Anterior cingulate cortex (tissue), 58 donors: ENCODE data around the gene VSIG10L.

Experiments
- DNase-seq, 58 donors: peaks; one replicate each; lab custom pipeline; 2025; lab: John Stamatoyannopoulos, UW

The VSIG10L gene

GRCh38 chr19:51366389-51367254 lies 24.7 kb upstream of the VSIG10L start:
- peak; percentile 69 to 99 (median 96) for DNase-seq

GRCh38 chr19:51365965-51366388 lies 24.0 kb upstream of the VSIG10L start, which contains the start of gene ETFB:
Gene ETFB, minus strand, starts transcription at chr19:51366388. Its CDS starts 62 bp downstream, at chr19:51366326.
- peak in 1 of 58 donors; percentile 59 for DNase-seq

DNA sequence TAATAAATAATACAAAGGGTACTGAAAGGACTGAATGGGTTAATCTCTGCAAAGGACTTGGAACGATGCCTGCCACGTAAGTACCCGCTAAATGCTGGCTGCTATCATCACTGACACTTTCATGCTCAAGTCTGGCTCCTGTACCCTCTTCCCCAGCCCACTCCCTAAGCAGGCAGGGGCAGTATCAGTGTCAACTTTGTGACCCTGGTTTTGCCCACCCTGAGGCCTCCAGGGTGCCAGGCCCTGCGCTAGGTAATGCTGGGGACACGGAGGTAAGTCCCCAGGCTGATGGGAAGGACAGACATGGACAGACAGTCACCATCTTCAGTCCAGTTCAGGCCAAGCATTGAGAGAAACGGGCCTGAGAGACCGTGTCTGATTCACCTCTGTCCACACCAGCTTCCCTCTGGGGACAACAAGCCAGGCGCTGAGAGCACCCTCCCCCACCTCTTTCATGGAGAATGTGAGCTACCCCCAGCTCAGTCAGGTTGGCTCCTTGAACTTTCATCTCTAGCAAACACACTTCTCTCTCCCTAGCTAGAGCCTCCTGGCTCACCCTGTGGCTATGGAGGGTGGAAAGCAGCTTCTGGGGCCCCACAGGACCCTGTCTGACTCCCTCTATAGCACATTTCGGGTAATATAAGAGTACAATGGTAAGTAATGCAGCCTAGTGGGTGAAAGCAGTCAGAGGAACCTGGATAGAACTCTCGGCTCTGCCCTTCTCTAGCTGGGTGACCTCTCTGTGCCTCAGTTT lies 23.4 kb upstream of the VSIG10L start:
- DNase-seq, result peak in 16 of 58 donors; percentile 9 to 52 (median 32)

DNA sequence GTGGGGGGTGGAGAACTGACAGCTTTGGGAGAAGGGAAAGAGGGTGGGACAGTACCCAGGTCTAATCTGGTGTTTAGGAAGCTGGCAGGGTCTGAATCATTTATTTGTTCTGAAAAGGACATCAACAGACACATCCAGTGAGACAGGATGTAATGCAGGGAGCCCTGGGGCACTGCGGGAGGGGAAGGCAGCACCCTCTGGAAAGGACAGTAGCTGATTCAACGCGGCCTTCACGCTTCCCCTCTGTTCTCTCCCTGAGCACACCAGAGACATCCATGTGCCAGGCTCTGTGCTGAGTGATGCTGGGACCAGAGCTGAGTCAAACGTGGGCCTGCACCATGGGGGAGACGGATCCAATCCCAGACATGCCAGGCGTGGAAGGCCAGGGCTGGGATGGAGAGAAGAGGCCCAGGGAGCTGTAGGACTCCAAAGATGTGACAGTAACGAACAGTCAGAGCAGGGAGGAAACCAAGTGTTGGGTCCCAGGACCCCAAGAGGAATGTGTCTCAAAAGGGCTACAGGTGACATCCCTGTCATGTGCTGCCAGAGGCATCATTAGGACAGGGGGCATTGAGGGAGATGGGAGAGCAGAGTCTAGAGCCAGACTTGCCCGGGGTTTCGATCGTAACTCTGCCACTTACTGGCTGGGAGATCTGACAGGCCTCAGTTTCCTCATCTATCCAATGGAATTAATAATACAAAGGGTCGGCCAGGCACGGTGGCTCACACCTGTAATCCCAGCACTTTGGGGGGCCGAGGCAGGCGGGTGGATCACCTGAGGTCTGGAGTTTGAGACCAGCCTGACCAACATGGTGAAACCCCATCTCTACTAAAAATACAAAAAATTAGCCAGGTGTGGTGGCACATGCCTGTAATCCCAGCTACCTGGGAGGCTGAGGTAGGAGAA lies 22.5 kb upstream of the VSIG10L start:
- DNase-seq, result peak in 18 of 58 donors; percentile 5 to 64 (median 38)

DNA sequence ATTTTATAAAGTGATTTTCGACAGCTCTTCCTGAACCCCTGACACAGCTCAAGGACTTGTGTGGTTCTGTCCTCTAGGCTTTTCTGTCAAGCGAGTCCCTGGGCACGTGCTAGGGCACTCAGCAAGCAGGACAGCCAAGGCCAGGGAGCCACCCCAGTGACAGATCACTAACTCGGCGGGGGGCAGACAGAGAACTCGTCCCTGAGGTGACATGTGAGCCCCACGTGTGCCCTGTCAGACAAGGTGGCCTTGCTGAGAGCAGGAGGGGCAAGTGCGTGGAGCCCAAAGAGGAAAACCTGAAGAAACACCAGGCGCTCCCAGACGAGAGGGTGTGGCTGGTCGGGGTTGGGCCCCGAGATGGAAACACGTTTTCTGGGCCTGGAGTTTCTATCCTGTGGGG lies 19.3 kb upstream of the VSIG10L start:
- no peak for DNase-seq

GRCh38 chr19:51359294-51359693 lies 17.4 kb upstream of the VSIG10L start:
- DNase-seq, result peak in 1 of 58 donors; percentile 5

DNA sequence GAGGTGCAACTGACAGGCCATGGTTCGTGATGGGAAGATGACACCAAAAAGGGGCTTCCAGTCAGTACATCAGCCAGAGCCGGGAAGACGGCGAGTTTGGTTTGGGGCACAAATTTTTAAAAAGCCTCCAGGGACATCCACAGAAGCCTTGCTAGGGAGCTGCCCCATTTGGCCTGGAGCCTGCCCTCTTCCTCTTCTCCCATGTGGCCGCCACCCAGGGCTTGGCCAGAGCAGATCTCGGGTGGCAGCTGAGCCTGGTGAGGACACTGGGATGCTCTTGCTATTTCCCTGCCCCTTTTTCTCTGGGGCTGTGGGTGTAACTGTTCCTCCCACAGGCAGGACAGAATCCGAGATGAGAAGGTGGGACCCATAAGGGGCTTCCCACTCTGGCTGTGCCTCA lies 16.0 kb upstream of the VSIG10L start:
- no peak for DNase-seq

DNA sequence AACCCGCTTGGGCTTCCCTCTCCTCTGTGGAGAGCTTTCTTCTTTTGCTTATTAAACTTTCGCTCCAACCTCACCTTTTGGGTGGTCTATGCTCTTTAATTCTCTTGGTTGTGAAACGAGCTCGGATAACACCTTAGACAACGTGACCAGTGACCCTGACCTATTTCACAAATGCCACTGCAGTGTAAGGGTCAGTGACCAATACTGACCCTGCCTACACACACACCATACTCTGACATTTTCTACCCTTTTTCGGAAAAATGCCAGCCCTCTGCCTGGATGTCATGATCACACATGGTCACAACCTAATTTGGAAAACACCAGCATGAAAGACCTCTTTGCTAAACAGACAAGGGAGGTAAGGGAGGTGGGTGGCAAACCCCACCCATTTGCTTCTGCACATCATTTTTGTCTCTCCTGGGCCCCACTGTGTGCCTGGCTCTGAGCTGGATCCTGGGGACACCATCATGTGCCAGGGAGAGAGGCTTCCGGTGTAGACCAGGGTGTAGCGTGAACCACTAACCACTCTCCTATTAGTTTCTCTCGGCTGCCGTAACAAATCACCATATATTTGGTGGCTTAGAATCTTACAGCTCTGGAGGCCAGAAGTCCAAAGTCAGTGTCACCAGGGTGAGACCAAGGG lies 14.3 kb upstream of the VSIG10L start:
- DNase-seq, result no peak

DNA sequence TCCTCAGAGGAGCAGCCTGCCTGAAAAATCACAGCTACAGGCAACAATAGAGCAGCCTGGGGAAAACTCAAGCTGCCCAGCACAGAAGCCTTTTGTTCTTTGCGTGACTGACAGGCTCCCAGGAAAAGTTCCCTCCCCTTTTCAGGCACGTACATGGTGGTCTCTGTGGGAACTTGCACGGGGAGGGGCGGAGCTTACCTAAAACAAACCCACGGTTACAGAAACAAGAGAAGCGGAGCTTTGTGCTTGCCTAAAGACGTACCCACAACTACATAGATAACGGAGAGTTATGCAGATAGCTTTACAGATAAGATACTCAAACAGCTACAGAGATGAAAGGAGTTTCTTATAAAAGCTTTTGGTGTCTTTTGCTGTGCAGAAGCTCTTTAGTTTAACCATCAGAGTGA lies 12.8 kb upstream of the VSIG10L start:
- peak in 32 of 58 donors; percentile 3 to 79 (median 34) for DNase-seq

GRCh38 chr19:51354103-51354741 lies 12.3 kb upstream of the VSIG10L start:
- peak in 2 of 58 donors; percentile 9 to 10 for DNase-seq

DNA sequence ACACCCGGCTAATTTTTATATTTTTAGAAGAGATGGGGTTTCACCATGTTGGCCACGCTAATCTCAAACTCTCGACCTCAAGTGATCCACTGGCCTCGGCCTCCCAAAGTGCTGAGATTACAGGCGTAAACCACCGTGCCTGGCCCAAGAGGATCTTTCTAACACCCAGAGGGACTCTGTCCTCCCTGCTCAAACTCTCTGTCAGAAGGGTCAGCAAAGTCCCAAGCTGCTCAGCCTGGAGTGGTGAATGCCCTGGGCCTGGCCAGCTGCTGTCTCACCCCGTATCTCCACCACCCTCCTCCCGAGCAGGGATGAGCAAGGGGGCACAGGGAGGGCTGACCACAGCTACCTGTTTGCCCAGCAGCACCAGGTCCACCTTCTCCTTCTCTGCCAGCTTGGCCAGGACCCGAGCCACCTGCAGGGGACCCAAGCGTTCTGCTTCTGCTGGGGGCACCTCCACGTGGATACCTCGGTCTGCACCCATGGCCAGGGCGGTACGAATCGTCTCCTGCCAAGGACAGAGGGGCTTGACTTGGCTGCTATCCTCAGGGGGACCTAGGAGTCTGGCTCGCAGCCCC lies 10.9 kb upstream of the VSIG10L start:
- no peak for DNase-seq

DNA sequence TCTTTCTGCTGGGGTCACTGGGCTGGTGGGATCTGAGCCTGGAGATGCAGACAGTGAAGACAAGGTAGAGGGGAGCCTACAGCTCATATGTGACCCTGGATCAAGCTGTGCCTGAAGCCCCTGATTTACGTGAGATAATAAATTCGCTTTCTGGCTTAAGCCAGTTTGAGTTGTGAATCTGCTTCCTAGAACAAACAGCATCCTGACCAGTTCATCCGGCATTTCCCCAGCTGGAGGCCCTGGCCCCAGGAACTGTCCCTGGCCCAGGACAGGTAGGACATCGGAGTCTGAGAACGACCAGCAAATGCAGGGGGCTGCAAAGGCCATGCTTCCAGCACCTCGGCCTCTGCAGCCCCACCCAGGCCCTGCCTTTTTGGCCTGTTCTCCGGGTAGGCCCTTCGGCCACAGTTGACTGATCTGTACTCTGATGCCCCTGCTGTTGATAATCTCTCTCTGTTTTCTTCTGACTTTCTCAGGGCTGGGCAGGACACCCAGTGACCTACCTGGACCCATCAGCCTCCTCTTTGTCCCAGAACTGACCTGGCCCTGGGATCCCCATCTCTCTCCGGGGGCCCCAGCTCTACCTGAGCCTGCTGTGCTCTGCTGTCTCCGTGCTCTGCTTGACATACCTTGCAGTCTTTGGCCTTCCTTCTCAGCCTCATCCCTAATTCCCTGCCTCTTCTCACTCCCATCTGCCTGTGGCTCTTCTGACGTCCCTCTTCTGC lies 9.5 kb upstream of the VSIG10L start:
- DNase-seq, result no peak

DNA sequence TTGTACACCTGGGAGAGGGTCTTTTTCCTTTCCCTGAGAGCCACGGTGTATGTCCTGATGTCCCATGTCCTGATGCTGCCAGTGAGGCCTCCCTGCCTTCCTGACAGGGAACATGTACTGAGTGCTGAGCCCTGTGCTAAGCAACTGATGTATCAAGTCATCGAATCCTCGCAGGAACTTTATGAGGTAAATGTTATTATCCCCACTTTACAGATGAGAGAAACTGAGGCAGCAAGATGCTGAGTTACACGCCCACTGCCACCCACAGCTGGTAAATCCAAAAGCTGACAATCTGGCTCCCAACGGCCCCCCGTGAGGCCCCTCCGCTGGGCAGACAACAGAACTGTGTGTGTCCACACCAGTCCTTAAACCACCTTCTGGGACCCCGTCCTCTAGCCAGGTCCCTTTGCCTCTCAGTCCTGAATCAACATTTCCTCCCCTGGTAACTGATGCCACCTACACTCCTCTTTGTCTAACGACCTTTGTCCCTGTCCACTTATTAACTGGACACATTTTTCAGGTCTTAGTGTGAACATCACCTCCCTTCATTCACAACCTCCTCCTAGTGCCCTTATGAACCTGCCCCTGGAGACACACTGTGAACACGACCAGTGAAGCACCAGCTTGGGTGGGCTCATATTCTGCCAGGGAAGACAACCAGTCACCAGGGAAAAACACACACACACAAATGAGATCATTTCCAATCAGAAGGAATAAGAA lies 5.4 kb upstream of the VSIG10L start:
- no peak for DNase-seq

DNA sequence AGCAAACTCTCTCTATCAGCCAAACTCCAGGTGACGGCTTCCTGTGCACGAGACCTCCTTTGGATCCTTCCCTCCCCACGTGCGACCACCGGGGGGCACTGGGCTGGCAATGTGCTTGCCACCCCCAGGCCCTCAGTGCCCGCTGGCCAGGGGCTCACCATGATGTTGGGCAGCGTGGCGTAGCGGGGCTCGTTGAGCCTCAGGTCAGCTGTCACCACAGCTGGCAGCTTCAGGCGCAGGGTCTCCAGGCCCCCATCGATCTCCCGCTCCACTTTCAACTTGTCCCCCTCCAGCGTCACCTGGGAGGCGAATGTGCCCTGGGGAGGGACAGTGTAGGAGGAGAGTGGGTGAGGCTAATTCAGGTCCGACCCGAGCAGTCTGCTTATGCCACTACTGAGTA lies 4.8 kb upstream of the VSIG10L start:
- no peak for DNase-seq

DNA sequence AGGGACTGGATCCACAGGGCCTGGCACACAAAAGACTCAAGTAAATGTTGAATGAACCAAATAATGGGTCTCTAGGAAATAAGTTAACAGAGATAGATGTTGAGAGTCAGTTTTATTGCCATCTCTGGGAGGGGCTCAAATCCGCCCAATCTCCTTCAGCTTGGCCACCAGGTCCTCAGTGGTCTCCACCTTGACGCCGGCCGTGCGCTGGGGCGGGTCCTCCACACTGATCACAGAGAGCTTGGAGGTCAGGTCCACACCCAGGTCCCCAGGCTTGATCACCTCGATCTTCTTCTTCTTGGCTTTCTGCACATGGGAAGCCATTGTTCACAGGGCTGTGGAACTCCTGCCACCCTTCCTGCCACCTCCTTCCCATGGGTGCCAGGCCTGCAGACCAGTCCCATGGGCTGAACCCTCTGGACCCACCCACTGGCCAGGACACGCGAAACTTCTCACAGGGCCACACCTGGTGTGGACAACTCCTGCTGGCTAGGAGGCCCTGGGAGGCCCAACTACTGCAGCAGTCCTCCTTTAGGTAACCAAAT lies 3.2 kb upstream of the VSIG10L start:
- DNase-seq, result no peak

DNA sequence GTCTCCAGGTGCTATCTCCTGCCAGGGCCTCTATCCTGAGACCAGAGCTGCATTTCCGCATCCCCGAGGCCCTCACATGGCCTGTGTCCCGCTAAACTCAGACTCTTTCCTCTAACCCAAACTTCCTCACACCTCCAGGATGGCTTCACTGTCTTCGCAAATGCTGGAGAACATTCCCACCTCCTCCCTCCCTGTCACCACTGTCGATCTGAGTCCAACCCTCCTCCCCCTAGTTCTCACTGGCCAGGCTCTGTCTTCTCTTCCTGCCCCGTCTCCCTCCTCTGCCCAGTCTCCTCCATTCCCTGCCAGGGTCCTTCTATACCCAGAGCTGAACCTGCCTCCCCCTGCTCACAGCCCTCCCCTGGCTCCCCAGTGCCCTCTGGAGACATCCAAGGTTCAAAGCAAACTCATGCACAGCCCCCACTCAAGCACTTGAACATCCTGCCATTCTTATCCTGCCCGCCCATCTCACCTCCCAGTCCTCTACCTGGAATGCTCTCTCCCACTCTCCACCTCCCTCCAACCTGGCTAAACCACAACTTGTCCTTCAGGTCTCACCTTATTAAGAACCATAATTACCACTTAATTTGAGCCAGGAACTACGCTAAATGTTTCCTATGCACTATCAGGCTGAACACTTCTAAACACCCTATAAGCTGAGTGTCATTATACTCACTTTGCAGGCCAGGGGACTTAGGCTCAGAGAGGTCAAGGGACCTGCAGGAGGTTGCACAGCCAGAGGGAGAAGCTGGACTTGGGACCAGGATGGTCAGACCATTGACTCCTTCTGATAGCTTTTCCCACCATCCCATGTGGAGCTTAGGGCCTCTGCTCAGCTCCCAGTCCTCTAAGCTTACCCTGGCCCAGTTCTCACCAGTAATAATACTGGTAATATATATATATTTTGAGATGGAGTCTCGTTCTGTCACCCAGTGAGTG lies 961 bp upstream of the VSIG10L start:
- DNase-seq, result no peak
